HEK293 (cell line): ENCODE data around the gene PLEKHA4.

ENCODE experiments used
- WT1 ChIP-seq: fragments of 450-650 bp; formaldehyde crosslinking; IDR thresholded peaks from 2 replicates; pipeline ENCODE4 v1.5.1; 2016; ENCODE audit warnings: missing biosample characterization, missing genetic modification characterization
- ZNF169 ChIP-seq: fragments of 450-650 bp; formaldehyde crosslinking; IDR thresholded peaks from 2 replicates; pipeline ENCODE4 v1.5.1; 2016; ENCODE audit warnings: missing biosample characterization, missing genetic modification characterization
- ZNF404 ChIP-seq: fragments of 450-650 bp; formaldehyde crosslinking; IDR thresholded peaks from 2 replicates; pipeline ENCODE4 v1.5.1; 2017; ENCODE audit warnings: missing biosample characterization, missing genetic modification characterization
- ZNF600 ChIP-seq: fragments of 450-650 bp; formaldehyde crosslinking; IDR thresholded peaks from 2 replicates; pipeline ENCODE4 v1.5.1; 2016; ENCODE audit warnings: missing biosample characterization, missing genetic modification characterization
- ZNF629 ChIP-seq: fragments of 450-650 bp; formaldehyde crosslinking; IDR thresholded peaks from 2 replicates; pipeline ENCODE4 v1.5.1; 2017; ENCODE audit warnings: missing biosample characterization, missing genetic modification characterization
- ZNF785 ChIP-seq: fragments of 450-650 bp; formaldehyde crosslinking; IDR thresholded peaks from 2 replicates; pipeline ENCODE4 v1.5.1; 2016; ENCODE audit warnings: missing biosample characterization, missing genetic modification characterization
- TF ChIP-seq, protein P1 (sequence below): fragments of 450-650 bp; formaldehyde crosslinking; IDR thresholded peaks from 2 replicates; pipeline ENCODE4 v1.5.1; 2016; ENCODE audit warnings: missing biosample characterization, missing genetic modification characterization
- TF ChIP-seq, protein P2 (sequence below): fragments of 450-650 bp; formaldehyde crosslinking; IDR thresholded peaks from 2 replicates; pipeline ENCODE4 v1.5.1; 2017; ENCODE audit warnings: missing biosample characterization, missing genetic modification characterization
- TF ChIP-seq, protein P3 (sequence below): fragments of 450-650 bp; formaldehyde crosslinking; IDR thresholded peaks from 2 replicates; pipeline ENCODE4 v1.5.1; 2016; ENCODE audit warnings: missing biosample characterization, missing genetic modification characterization
- TF ChIP-seq, protein P4 (sequence below): fragments of 450-650 bp; IDR thresholded peaks from 2 replicates; pipeline ENCODE4 v1.5.1; 2018; ENCODE audit warnings: missing biosample characterization, missing genetic modification characterization
- TF ChIP-seq, protein P5 (sequence below): fragments of 450-650 bp; formaldehyde crosslinking; IDR thresholded peaks from 2 replicates; pipeline ENCODE4 v1.5.1; 2016; ENCODE audit warnings: missing biosample characterization, missing genetic modification characterization
- TF ChIP-seq, protein P6 (sequence below): fragments of 450-650 bp; formaldehyde crosslinking; IDR thresholded peaks from 2 replicates; pipeline ENCODE4 v1.5.1; 2016; ENCODE audit warnings: missing biosample characterization, missing genetic modification characterization
- TF ChIP-seq, protein P7 (sequence below): sonication (generic); formaldehyde crosslinking; IDR thresholded peaks from 2 replicates; pipeline ENCODE4 v1.8.1; 2022; ENCODE audit warnings: mild to moderate bottlenecking, moderate library complexity, missing genetic modification reagents
- TF ChIP-seq, protein P8 (sequence below): fragments of 450-650 bp; formaldehyde crosslinking; conservative IDR thresholded peaks from 2 replicates; pipeline ENCODE4 v1.5.1; 2016; ENCODE audit warnings: low read depth, missing biosample characterization, missing genetic modification characterization
- TF ChIP-seq, protein P9 (sequence below): fragments of 450-650 bp; formaldehyde crosslinking; IDR thresholded peaks from 2 replicates; pipeline ENCODE4 v1.5.1; 2016; ENCODE audit warnings: missing biosample characterization, missing genetic modification characterization
- TF ChIP-seq, protein P10 (sequence below): fragments of 450-650 bp; IDR thresholded peaks from 2 replicates; pipeline ENCODE4 v1.5.1; 2018; ENCODE audit warnings: missing biosample characterization, mild to moderate bottlenecking, missing genetic modification characterization
- TF ChIP-seq, protein P11 (sequence below): fragments of 450-650 bp; formaldehyde crosslinking; IDR thresholded peaks from 2 replicates; pipeline ENCODE4 v1.5.1; 2016; ENCODE audit warnings: missing biosample characterization, missing genetic modification characterization, low read depth

PLEKHA4 gene

DNA sequence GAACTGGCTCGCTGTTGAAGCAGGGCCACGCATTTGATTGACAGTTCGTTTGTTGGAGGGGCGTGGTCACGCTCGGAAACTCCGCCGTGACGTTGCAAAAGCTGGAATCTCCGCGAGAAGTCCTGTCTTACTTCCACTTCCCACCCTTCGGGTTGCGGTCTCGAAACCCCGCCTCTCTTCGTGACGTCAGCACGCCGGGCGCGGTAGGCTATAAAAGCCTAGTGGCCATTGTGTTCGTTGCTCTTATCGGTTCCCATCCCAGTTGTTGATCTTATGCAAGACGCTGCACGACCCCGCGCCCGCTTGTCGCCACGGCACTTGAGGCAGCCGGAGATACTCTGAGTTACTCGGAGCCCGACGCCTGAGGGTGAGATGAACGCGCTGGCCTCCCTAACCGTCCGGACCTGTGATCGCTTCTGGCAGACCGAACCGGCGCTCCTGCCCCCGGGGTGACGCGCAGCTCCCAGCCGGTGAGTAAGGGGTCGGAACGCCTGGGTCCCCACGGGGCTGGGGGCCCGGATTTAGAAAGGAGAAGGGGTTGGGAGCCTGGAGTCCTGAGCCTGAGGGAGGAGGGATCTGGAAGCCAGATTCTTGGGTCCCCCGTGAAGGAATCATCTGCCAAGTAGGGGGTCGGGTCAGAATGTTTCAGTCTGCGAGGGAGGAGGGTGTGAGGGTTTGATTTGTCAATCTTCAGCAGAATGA, 3.9 kb upstream of the PLEKHA4 start, which contains the start of gene PPP1R15A (continued):
- TF ChIP-seq, protein P1, sequence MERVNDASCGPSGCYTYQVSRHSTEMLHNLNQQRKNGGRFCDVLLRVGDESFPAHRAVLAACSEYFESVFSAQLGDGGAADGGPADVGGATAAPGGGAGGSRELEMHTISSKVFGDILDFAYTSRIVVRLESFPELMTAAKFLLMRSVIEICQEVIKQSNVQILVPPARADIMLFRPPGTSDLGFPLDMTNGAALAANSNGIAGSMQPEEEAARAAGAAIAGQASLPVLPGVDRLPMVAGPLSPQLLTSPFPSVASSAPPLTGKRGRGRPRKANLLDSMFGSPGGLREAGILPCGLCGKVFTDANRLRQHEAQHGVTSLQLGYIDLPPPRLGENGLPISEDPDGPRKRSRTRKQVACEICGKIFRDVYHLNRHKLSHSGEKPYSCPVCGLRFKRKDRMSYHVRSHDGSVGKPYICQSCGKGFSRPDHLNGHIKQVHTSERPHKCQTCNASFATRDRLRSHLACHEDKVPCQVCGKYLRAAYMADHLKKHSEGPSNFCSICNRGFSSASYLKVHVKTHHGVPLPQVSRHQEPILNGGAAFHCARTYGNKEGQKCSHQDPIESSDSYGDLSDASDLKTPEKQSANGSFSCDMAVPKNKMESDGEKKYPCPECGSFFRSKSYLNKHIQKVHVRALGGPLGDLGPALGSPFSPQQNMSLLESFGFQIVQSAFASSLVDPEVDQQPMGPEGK (tag by site-specific recombination), result peak; percentile 61
- TF ChIP-seq, protein P2, sequence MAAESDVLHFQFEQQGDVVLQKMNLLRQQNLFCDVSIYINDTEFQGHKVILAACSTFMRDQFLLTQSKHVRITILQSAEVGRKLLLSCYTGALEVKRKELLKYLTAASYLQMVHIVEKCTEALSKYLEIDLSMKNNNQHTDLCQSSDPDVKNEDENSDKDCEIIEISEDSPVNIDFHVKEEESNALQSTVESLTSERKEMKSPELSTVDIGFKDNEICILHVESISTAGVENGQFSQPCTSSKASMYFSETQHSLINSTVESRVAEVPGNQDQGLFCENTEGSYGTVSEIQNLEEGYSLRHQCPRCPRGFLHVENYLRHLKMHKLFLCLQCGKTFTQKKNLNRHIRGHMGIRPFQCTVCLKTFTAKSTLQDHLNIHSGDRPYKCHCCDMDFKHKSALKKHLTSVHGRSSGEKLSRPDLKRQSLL (tag by site-specific recombination), result peak; percentile 47; the same call in 1 of the 2 replicates
- TF ChIP-seq, protein P3, sequence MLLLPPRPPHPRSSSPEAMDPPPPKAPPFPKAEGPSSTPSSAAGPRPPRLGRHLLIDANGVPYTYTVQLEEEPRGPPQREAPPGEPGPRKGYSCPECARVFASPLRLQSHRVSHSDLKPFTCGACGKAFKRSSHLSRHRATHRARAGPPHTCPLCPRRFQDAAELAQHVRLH (tag by site-specific recombination), result peak; percentile 13; the same call in 1 of the 2 replicates
- TF ChIP-seq, protein P4, sequence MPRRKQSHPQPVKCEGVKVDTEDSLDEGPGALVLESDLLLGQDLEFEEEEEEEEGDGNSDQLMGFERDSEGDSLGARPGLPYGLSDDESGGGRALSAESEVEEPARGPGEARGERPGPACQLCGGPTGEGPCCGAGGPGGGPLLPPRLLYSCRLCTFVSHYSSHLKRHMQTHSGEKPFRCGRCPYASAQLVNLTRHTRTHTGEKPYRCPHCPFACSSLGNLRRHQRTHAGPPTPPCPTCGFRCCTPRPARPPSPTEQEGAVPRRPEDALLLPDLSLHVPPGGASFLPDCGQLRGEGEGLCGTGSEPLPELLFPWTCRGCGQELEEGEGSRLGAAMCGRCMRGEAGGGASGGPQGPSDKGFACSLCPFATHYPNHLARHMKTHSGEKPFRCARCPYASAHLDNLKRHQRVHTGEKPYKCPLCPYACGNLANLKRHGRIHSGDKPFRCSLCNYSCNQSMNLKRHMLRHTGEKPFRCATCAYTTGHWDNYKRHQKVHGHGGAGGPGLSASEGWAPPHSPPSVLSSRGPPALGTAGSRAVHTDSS (tag by site-specific recombination), result peak; percentile 48; the same call in 1 of the 2 replicates
- TF ChIP-seq ZNF169 (tag by site-specific recombination) (peak; percentile 56; the same call in 1 of the 2 replicates), ZNF600 (peak; percentile 58), WT1 (tag by site-specific recombination) (peak; percentile 33; the same call in 1 of the 2 replicates), ZNF404 (tag by site-specific recombination) (no peak), ZNF785 (tag by site-specific recombination) (peak; percentile 56; the same call in 1 of the 2 replicates), ZNF629 (tag by site-specific recombination) (peak; percentile 92)
- TF ChIP-seq, protein P5, sequence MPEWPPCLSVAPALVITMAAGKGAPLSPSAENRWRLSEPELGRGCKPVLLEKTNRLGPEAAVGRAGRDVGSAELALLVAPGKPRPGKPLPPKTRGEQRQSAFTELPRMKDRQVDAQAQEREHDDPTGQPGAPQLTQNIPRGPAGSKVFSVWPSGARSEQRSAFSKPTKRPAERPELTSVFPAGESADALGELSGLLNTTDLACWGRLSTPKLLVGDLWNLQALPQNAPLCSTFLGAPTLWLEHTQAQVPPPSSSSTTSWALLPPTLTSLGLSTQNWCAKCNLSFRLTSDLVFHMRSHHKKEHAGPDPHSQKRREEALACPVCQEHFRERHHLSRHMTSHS (tag by site-specific recombination), result no peak
- TF ChIP-seq, protein P6, sequence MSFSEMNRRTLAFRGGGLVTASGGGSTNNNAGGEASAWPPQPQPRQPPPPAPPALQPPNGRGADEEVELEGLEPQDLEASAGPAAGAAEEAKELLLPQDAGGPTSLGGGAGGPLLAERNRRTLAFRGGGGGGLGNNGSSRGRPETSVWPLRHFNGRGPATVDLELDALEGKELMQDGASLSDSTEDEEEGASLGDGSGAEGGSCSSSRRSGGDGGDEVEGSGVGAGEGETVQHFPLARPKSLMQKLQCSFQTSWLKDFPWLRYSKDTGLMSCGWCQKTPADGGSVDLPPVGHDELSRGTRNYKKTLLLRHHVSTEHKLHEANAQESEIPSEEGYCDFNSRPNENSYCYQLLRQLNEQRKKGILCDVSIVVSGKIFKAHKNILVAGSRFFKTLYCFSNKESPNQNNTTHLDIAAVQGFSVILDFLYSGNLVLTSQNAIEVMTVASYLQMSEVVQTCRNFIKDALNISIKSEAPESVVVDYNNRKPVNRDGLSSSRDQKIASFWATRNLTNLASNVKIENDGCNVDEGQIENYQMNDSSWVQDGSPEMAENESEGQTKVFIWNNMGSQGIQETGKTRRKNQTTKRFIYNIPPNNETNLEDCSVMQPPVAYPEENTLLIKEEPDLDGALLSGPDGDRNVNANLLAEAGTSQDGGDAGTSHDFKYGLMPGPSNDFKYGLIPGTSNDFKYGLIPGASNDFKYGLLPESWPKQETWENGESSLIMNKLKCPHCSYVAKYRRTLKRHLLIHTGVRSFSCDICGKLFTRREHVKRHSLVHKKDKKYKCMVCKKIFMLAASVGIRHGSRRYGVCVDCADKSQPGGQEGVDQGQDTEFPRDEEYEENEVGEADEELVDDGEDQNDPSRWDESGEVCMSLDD (tag by site-specific recombination), result peak; percentile 78
- TF ChIP-seq, protein P7, sequence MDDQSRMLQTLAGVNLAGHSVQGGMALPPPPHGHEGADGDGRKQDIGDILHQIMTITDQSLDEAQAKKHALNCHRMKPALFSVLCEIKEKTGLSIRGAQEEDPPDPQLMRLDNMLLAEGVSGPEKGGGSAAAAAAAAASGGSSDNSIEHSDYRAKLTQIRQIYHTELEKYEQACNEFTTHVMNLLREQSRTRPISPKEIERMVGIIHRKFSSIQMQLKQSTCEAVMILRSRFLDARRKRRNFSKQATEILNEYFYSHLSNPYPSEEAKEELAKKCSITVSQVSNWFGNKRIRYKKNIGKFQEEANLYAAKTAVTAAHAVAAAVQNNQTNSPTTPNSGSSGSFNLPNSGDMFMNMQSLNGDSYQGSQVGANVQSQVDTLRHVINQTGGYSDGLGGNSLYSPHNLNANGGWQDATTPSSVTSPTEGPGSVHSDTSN, result no peak
- TF ChIP-seq, protein P8, sequence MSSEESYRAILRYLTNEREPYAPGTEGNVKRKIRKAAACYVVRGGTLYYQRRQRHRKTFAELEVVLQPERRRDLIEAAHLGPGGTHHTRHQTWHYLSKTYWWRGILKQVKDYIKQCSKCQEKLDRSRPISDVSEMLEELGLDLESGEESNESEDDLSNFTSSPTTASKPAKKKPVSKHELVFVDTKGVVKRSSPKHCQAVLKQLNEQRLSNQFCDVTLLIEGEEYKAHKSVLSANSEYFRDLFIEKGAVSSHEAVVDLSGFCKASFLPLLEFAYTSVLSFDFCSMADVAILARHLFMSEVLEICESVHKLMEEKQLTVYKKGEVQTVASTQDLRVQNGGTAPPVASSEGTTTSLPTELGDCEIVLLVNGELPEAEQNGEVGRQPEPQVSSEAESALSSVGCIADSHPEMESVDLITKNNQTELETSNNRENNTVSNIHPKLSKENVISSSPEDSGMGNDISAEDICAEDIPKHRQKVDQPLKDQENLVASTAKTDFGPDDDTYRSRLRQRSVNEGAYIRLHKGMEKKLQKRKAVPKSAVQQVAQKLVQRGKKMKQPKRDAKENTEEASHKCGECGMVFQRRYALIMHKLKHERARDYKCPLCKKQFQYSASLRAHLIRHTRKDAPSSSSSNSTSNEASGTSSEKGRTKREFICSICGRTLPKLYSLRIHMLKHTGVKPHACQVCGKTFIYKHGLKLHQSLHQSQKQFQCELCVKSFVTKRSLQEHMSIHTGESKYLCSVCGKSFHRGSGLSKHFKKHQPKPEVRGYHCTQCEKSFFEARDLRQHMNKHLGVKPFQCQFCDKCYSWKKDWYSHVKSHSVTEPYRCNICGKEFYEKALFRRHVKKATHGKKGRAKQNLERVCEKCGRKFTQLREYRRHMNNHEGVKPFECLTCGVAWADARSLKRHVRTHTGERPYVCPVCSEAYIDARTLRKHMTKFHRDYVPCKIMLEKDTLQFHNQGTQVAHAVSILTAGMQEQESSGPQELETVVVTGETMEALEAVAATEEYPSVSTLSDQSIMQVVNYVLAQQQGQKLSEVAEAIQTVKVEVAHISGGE, result 0 out of 2 replicates have a peak, but pooled peaks have one; percentile 26
- TF ChIP-seq, protein P9, sequence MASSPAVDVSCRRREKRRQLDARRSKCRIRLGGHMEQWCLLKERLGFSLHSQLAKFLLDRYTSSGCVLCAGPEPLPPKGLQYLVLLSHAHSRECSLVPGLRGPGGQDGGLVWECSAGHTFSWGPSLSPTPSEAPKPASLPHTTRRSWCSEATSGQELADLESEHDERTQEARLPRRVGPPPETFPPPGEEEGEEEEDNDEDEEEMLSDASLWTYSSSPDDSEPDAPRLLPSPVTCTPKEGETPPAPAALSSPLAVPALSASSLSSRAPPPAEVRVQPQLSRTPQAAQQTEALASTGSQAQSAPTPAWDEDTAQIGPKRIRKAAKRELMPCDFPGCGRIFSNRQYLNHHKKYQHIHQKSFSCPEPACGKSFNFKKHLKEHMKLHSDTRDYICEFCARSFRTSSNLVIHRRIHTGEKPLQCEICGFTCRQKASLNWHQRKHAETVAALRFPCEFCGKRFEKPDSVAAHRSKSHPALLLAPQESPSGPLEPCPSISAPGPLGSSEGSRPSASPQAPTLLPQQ (tag by site-specific recombination), result peak; percentile 56
- TF ChIP-seq, protein P10, sequence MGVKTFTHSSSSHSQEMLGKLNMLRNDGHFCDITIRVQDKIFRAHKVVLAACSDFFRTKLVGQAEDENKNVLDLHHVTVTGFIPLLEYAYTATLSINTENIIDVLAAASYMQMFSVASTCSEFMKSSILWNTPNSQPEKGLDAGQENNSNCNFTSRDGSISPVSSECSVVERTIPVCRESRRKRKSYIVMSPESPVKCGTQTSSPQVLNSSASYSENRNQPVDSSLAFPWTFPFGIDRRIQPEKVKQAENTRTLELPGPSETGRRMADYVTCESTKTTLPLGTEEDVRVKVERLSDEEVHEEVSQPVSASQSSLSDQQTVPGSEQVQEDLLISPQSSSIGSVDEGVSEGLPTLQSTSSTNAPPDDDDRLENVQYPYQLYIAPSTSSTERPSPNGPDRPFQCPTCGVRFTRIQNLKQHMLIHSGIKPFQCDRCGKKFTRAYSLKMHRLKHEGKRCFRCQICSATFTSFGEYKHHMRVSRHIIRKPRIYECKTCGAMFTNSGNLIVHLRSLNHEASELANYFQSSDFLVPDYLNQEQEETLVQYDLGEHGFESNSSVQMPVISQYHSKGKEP, result peak; percentile 38; the same call in 1 of the 2 replicates
- TF ChIP-seq, protein P11, sequence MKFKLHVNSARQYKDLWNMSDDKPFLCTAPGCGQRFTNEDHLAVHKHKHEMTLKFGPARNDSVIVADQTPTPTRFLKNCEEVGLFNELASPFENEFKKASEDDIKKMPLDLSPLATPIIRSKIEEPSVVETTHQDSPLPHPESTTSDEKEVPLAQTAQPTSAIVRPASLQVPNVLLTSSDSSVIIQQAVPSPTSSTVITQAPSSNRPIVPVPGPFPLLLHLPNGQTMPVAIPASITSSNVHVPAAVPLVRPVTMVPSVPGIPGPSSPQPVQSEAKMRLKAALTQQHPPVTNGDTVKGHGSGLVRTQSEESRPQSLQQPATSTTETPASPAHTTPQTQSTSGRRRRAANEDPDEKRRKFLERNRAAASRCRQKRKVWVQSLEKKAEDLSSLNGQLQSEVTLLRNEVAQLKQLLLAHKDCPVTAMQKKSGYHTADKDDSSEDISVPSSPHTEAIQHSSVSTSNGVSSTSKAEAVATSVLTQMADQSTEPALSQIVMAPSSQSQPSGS (tag by site-specific recombination), result peak; percentile 96
- TF ChIP-seq, all 188 proteins: peak for 57
